Fibroblast of lung (primary cell): ENCODE results near the gene C1orf210.

Experiments used
- CTCF ChIP-seq, 2 donors: IDR thresholded peaks in 1 of 2; conservative IDR thresholded peaks in 1 of 2; 1 replicate in 1 of 2; 2 replicates in 1 of 2; pipeline ENCODE4 v1.5.1; 2011 to 2012; ENCODE audit warnings: low read length in 2 of 2, control low read depth in 1 of 2, inconsistent platforms in 1 of 2, low read depth in 1 of 2, mild to moderate bottlenecking in 1 of 2
- EZH2 ChIP-seq: IDR thresholded peaks from 2 replicates; pipeline ENCODE4 v1.5.1; 2012; ENCODE audit warnings: low read length, control low read depth, mild to moderate bottlenecking; ENCODE audit errors: missing control alignments

GRCh38 chr1:43267818-43268425 is 17.5 kb downstream of the C1orf210 start:
- TF ChIP-seq CTCF (conservative IDR thresholded peaks at IDR 0.05 in 1 of 2, IDR thresholded peaks at IDR 0.05 in 1 of 2; ENCODE audit: low read depth in 1 of 2, low read length in 2 of 2): no peak
- no peak for TF ChIP-seq EZH2
